IPS-NIHi7 (cell line): ENCODE measurements around the gene DARS1.
A peak's percentile ranks its signal among the peaks of the same experiment; 100 is the strongest.

Experiments used
- DNase-seq: peaks from one replicate; pipeline ENCODE4 v3.0.0; 2012; ENCODE audit warnings: mixed read lengths; ENCODE audit errors: extremely low spot score

Gene DARS1

GRCh38 chr2:135985018-135985825 lies at the start of gene DARS1:
Gene DARS1, minus strand, starts transcription at chr2:135985626. Its CDS starts 158 bp downstream, at chr2:135985468.
- peak; percentile 98 for DNase-seq

GRCh38 chr2:136034629-136035028 lies 49.2 kb upstream of the DARS1 start:
- no peak for DNase-seq

GRCh38 chr2:136032817-136033535 lies 47.5 kb upstream of the DARS1 start:
- no peak for DNase-seq

GRCh38 chr2:136032192-136032591 lies 46.8 kb upstream of the DARS1 start:
- DNase-seq = no peak

GRCh38 chr2:136031711-136032110 lies 46.3 kb upstream of the DARS1 start:
- DNase-seq = no peak

- no peak for DNase-seq
Observed at GRCh38 chr2:136030406-136030805, 45.0 kb upstream of the DARS1 start.

GRCh38 chr2:136029149-136029548 lies 43.7 kb upstream of the DARS1 start:
- no peak for DNase-seq

- DNase-seq = no peak
Observed at GRCh38 chr2:136028001-136028400, 42.6 kb upstream of the DARS1 start.

GRCh38 chr2:136027112-136027511 lies 41.7 kb upstream of the DARS1 start:
- DNase-seq = no peak

GRCh38 chr2:136025057-136025973 lies 39.9 kb upstream of the DARS1 start:
- peak; percentile 86 for DNase-seq

- DNase-seq = no peak
Observed at GRCh38 chr2:136024616-136025015, 39.2 kb upstream of the DARS1 start.

GRCh38 chr2:136024185-136024584 lies 38.8 kb upstream of the DARS1 start:
- DNase-seq = no peak

- DNase-seq = no peak
Observed at GRCh38 chr2:136023416-136023815, 38.0 kb upstream of the DARS1 start.

- DNase-seq = no peak
Observed at GRCh38 chr2:136022396-136023146, 37.1 kb upstream of the DARS1 start.

- no peak for DNase-seq
Observed at GRCh38 chr2:136021976-136022375, 36.5 kb upstream of the DARS1 start.

GRCh38 chr2:136021406-136021805 lies 36.0 kb upstream of the DARS1 start:
- no peak for DNase-seq

GRCh38 chr2:136020831-136021230 lies 35.4 kb upstream of the DARS1 start:
- DNase-seq = no peak

GRCh38 chr2:136019825-136020224 lies 34.4 kb upstream of the DARS1 start:
- no peak for DNase-seq

- no peak for DNase-seq
Observed at GRCh38 chr2:136019306-136019705, 33.9 kb upstream of the DARS1 start.

- no peak for DNase-seq
Observed at GRCh38 chr2:136017786-136018185, 32.4 kb upstream of the DARS1 start.

GRCh38 chr2:136016836-136017235 lies 31.4 kb upstream of the DARS1 start:
- DNase-seq = no peak
